ENCODE data around the gene MGA. TPM values are rescaled to one million over a fixed set of nuclear protein-coding genes. Genes with fewer than 3 reads are reported as not detected.

The MGA gene
- polyA plus RNA-seq, 1 donor (not counting 4 experiments of a cell fraction or from before 2014, with no cell fraction given), result 6.3 TPM

DNA sequence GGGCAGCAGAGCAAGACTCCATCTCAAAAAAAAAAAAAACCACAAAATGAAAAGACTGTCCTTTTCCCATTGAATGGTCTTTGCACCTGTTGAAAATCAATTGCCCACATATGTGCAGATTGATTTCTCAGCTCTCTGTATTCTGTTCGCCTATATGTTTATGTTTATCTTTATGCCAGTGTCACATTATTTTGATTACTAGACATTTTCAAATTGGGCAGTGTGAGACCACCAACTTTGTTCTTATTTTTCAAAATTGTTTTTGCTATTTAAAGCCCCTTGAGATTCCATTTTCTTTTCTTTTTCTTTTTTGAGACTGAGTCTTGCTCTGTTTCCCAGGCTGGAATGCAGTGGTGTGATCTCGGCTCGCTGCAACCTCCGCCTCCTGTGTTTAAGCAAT lies 18.5 kb downstream of the MGA start:
- DNase-seq (ENCODE audit: low read depth, low spot score), result no peak
- no peak for TF ChIP-seq EZH2 (IDR thresholded peaks at IDR 0.05; ENCODE audit: low read length)
- no peak for TF ChIP-seq CTCF (optimal IDR thresholded peaks at IDR 0.05 in 1 of 3, IDR thresholded peaks at IDR 0.05 in 1 of 3, conservative IDR thresholded peaks at IDR 0.05 in 1 of 3; ENCODE audit: extremely low read depth in 1 of 3, insufficient read depth in 2 of 3, low read length in 3 of 3)
- Histone ChIP-seq H3K4me1 (ENCODE audit: control insufficient read depth, extremely low read depth, insufficient read depth, low read length) (no peaks in the 10 kb centered on the region), H3K27ac (ENCODE audit: control insufficient read depth, insufficient read depth, low read length) (no peak overlapping the region), H3K4me2 (ENCODE audit: control insufficient read depth, extremely low read depth, insufficient read depth, low read depth, low read length) (no peak overlapping the region), H3K79me2 (ENCODE audit: control insufficient read depth, insufficient read depth, low read length) (peaks cover 51% of the 10 kb centered on the region), H3K4me3 (ENCODE audit: control insufficient read depth in 2 of 3, extremely low read depth in 1 of 3, insufficient read depth in 2 of 3, low read depth in 1 of 3, low read length in 3 of 3) (no peak overlapping the region), H2AFZ (ENCODE audit: control insufficient read depth, low read length) (no peak overlapping the region), H3K9me3 (ENCODE audit: control insufficient read depth, low read depth, low read length) (no peaks in the 10 kb centered on the region), H3K9ac (ENCODE audit: control insufficient read depth, extremely low read depth, insufficient read depth, low read length) (no peak overlapping the region), H4K20me1 (ENCODE audit: control insufficient read depth, extremely low read depth, insufficient read depth, low read length) (no peaks in the 10 kb centered on the region), H3K36me3 (ENCODE audit: control insufficient read depth in 2 of 2, extremely low read depth in 1 of 2, insufficient read depth in 2 of 2, low read length in 2 of 2) (no peaks in the 10 kb centered on the region), H3K9me1 (ENCODE audit: control insufficient read depth, extremely low read depth, insufficient read depth, low read length) (no peaks in the 10 kb centered on the region), H3K27me3 (ENCODE audit: control insufficient read depth, extremely low read depth, insufficient read depth, low read length) (no peaks in the 10 kb centered on the region)
- dilution Hi-C loops (cut with MboI; ENCODE audit: extremely low pct_ligation_motif_present, low sequenced_read_pairs), result no loop called here
- no peak for FAIRE-seq

DNA sequence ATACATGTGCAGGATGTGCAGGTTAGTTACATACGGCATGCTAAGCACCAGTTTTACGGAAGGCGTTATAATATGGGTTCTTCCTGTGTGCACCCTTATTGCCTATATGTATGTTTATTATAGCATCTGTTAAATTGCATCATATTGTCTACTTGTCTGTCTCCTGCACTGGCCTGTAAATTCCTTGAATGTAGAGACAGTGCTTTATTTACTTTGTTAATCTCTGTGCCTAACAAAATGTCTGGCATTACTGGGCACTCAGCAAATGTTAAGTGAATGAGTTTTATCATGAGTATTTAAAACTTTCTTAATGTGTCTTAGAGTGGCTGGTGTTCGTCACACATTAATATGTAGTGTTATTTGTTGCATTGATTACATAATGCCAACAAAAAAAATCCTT lies 23.8 kb downstream of the MGA start:
- no peaks in the 10 kb centered on the region for H3K9me1 ChIP-seq (ENCODE audit: control insufficient read depth, extremely low read depth, insufficient read depth, low read length)
- no peaks in the 10 kb centered on the region for H3K4me1 ChIP-seq (ENCODE audit: control insufficient read depth, extremely low read depth, insufficient read depth, low read length)
- peaks cover 41% of the 10 kb centered on the region for H3K79me2 ChIP-seq (ENCODE audit: control insufficient read depth, insufficient read depth, low read length)
- no peaks in the 10 kb centered on the region for H4K20me1 ChIP-seq (ENCODE audit: control insufficient read depth, extremely low read depth, insufficient read depth, low read length)
- DNase-seq (ENCODE audit: low read depth, low spot score) (no peak), FAIRE-seq (no peak)
- no peak overlapping the region for H3K4me3 ChIP-seq (ENCODE audit: control insufficient read depth in 2 of 3, extremely low read depth in 1 of 3, insufficient read depth in 2 of 3, low read depth in 1 of 3, low read length in 3 of 3)
- no peaks in the 10 kb centered on the region for H3K9me3 ChIP-seq (ENCODE audit: control insufficient read depth, low read depth, low read length)
- dilution Hi-C loops (cut with MboI; ENCODE audit: extremely low pct_ligation_motif_present, low sequenced_read_pairs), result no loop called here
- H3K27me3 ChIP-seq (ENCODE audit: control insufficient read depth, extremely low read depth, insufficient read depth, low read length), result no peaks in the 10 kb centered on the region
- H3K27ac ChIP-seq (ENCODE audit: control insufficient read depth, insufficient read depth, low read length), result no peak overlapping the region
- H2AFZ ChIP-seq (ENCODE audit: control insufficient read depth, low read length), result no peak overlapping the region
- no peak overlapping the region for H3K9ac ChIP-seq (ENCODE audit: control insufficient read depth, extremely low read depth, insufficient read depth, low read length)
- no peak for TF ChIP-seq EZH2 (IDR thresholded peaks at IDR 0.05; ENCODE audit: low read length)
- TF ChIP-seq CTCF (optimal IDR thresholded peaks at IDR 0.05 in 1 of 3, IDR thresholded peaks at IDR 0.05 in 1 of 3, conservative IDR thresholded peaks at IDR 0.05 in 1 of 3; ENCODE audit: extremely low read depth in 1 of 3, insufficient read depth in 2 of 3, low read length in 3 of 3), result no peak
- H3K4me2 ChIP-seq (ENCODE audit: control insufficient read depth, extremely low read depth, insufficient read depth, low read depth, low read length), result no peak overlapping the region
- H3K36me3 ChIP-seq (ENCODE audit: control insufficient read depth in 2 of 2, extremely low read depth in 1 of 2, insufficient read depth in 2 of 2, low read length in 2 of 2), result no peaks in the 10 kb centered on the region

Measured in keratinocyte (primary cell).